Panc1 (cell line): ENCODE results near the gene MACF1.
"Not testable (repeated sequence)": the region's sequence is repeated elsewhere in the genome, so short reads cannot be mapped to it uniquely, and the experiment has no call there.

Source experiments
- CTCF ChIP-seq: fragments of 450-650 bp; IDR thresholded peaks from 2 replicates; pipeline ENCODE4 v1.5.1; 2017; ENCODE audit warnings: mild to moderate bottlenecking
- POLR2AphosphoS5 ChIP-seq: IDR thresholded peaks from 2 replicates; pipeline ENCODE4 v1.6.1; 2012; ENCODE audit warnings: mild to moderate bottlenecking, low read depth, low read length, moderate library complexity
- REST ChIP-seq, 2 experiments: IDR thresholded peaks; 2 replicates each; pipeline ENCODE4 v1.6.1; 2011 to 2012; ENCODE audit warnings: low read depth in 2 of 2, control low read depth in 1 of 2, low read length in 1 of 2, mild to moderate bottlenecking in 1 of 2, moderate library complexity in 1 of 2; ENCODE audit not compliant: insufficient read depth in 1 of 2

- not testable (repeated sequence) for TF ChIP-seq CTCF; POLR2AphosphoS5; REST (IDR thresholded peaks at IDR 0.05; ENCODE audit: insufficient read depth in 1 of 2, low read depth in 2 of 2, low read length in 1 of 2)
Observed at GRCh38 chr1:39208360-39208759, 3.9 kb downstream of the MACF1 start.
